HL-60 (cell line): Measurements from ENCODE around the gene SYNJ2BP.
"Not testable (repeated sequence)": the region's sequence is repeated elsewhere in the genome, so short reads cannot be mapped to it uniquely, and the experiment has no call there.

Experiments
- DNase-seq, 2 experiments: peaks; one replicate each; pipeline ENCODE4 v3.0.0-alpha.2; 2010 to 2020; ENCODE audit warnings: low read depth in 1 of 2, low spot score in 1 of 2
- H3K27ac ChIP-seq: fragments of 250-450 bp; sonication (Bioruptor Pico); replicated peaks from 2 replicates; pipeline ENCODE4 v1.5.1; 2020; ENCODE audit warnings: mild to moderate bottlenecking, moderate library complexity
- H3K27me3 ChIP-seq: fragments of 250-450 bp; sonication (Bioruptor Pico); 2 replicates; pipeline ENCODE4 v1.5.1; 2021; ENCODE audit warnings: mild to moderate bottlenecking, moderate library complexity; ENCODE audit not compliant: insufficient read depth, poor library complexity, severe bottlenecking
- H3K4me3 ChIP-seq: replicated peaks from 2 replicates; pipeline ENCODE4 v1.5.1; 2011; ENCODE audit warnings: mild to moderate bottlenecking, control low read depth, low read length; ENCODE audit not compliant: insufficient read depth
- GABPA ChIP-seq: IDR thresholded peaks from 2 replicates; pipeline ENCODE4 v1.6.1; 2012; ENCODE audit warnings: low read depth
- POLR2AphosphoS5 ChIP-seq: IDR thresholded peaks from 2 replicates; pipeline ENCODE4 v1.6.1; 2012; ENCODE audit warnings: low read depth
- SPI1 ChIP-seq: IDR thresholded peaks from 2 replicates; pipeline ENCODE4 v1.6.1; 2012; ENCODE audit warnings: low read depth, mild to moderate bottlenecking, borderline replicate concordance
- TF ChIP-seq, protein P1 (sequence below): IDR thresholded peaks from 2 replicates; pipeline ENCODE4 v1.6.1; 2012; ENCODE audit warnings: low read depth; ENCODE audit not compliant: insufficient replicate concordance
- TF ChIP-seq, protein P2 (sequence below): IDR thresholded peaks from one replicate; pipeline ENCODE4 v1.5.1; 2011; ENCODE audit warnings: low read length, control low read depth, inconsistent platforms; ENCODE audit not compliant: insufficient read depth

SYNJ2BP gene

DNA sequence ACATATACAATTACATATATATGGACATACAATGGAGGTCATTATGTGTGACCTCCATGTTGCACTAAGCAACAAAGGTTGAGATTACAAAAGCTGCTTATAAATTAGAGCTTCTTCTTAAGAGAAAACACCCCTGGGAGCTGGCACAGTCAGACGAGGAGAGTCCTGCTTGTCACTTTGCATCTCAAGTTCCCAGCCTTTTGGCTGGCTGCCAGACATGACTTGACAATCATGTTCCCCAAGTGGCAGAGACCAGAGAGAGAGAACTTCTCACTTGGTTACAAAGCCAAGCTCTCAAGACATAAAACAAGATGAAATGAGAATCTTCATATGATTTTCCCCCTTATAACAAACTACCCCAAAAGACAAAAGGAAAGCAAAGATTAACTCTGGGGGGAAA, 8.5 kb upstream of the SYNJ2BP start:
- DNase-seq, result no peak
- H3K27me3 ChIP-seq, result no peaks in the 10 kb centered on the region
- no peak overlapping the region for H3K27ac ChIP-seq
- TF ChIP-seq, protein P1, sequence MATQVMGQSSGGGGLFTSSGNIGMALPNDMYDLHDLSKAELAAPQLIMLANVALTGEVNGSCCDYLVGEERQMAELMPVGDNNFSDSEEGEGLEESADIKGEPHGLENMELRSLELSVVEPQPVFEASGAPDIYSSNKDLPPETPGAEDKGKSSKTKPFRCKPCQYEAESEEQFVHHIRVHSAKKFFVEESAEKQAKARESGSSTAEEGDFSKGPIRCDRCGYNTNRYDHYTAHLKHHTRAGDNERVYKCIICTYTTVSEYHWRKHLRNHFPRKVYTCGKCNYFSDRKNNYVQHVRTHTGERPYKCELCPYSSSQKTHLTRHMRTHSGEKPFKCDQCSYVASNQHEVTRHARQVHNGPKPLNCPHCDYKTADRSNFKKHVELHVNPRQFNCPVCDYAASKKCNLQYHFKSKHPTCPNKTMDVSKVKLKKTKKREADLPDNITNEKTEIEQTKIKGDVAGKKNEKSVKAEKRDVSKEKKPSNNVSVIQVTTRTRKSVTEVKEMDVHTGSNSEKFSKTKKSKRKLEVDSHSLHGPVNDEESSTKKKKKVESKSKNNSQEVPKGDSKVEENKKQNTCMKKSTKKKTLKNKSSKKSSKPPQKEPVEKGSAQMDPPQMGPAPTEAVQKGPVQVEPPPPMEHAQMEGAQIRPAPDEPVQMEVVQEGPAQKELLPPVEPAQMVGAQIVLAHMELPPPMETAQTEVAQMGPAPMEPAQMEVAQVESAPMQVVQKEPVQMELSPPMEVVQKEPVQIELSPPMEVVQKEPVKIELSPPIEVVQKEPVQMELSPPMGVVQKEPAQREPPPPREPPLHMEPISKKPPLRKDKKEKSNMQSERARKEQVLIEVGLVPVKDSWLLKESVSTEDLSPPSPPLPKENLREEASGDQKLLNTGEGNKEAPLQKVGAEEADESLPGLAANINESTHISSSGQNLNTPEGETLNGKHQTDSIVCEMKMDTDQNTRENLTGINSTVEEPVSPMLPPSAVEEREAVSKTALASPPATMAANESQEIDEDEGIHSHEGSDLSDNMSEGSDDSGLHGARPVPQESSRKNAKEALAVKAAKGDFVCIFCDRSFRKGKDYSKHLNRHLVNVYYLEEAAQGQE, result no peak
- TF ChIP-seq GABPA (no peak), POLR2AphosphoS5 (no peak), SPI1 (no peak)
- TF ChIP-seq, protein P2, sequence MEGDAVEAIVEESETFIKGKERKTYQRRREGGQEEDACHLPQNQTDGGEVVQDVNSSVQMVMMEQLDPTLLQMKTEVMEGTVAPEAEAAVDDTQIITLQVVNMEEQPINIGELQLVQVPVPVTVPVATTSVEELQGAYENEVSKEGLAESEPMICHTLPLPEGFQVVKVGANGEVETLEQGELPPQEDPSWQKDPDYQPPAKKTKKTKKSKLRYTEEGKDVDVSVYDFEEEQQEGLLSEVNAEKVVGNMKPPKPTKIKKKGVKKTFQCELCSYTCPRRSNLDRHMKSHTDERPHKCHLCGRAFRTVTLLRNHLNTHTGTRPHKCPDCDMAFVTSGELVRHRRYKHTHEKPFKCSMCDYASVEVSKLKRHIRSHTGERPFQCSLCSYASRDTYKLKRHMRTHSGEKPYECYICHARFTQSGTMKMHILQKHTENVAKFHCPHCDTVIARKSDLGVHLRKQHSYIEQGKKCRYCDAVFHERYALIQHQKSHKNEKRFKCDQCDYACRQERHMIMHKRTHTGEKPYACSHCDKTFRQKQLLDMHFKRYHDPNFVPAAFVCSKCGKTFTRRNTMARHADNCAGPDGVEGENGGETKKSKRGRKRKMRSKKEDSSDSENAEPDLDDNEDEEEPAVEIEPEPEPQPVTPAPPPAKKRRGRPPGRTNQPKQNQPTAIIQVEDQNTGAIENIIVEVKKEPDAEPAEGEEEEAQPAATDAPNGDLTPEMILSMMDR, result no peak
- no peak overlapping the region for H3K4me3 ChIP-seq

DNA sequence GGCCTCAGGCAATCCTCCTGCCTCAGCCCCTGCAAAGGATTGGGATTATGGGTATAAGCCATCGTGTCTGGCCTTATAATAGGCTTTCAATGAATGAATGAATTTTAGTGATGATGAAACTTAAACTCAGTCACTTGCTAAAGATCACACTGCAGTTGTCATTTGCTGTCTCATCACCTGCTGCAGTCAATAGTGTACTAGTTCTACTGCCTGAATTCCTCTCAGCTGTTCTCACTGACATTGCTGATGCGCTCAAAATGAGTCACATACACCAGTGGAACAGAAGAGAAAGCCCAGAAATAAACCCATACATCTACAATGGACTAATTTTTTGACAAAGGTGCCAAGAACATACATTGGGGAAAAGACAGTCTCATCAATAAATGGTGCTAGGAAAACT, 5.6 kb upstream of the SYNJ2BP start:
- Histone ChIP-seq H3K4me3 (no peak overlapping the region), H3K27ac (no peak overlapping the region), H3K27me3 (no peaks in the 10 kb centered on the region)
- no peak for TF ChIP-seq GABPA
- TF ChIP-seq, protein P2, result no peak
- TF ChIP-seq SPI1, result no peak
- TF ChIP-seq, protein P1, result no peak
- TF ChIP-seq POLR2AphosphoS5, result no peak
- DNase-seq, result no peak

DNA sequence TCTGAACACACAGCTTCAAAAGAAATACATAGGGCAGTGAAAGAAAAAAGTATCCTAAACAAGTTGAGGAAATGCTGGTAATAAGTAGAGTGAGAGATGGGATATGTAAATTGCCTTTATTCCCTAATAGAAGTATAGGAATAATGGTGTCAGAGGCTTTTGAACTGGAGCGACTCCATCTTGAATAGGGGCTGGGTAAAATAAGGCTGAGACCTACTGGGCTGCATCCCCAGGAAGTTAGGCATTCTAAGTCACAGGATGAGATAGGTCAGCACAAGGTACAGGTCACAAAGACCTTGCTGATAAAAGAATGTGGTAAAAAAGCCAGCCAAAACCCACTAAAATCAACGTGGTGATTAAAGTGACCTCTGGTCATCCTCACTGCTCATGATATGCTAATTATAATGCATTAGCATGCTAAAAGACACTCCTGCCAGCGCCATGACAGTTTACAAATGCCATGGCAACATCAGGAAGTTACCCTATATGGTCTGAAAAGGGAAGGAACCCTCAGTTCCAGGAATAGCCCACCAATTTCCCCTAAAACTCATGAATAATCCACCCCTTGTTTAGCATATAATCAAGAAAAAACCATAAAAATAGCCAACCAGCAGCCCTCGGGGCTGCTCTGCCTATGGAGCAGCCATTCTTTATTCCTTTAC, 2.5 kb upstream of the SYNJ2BP start:
- not testable (repeated sequence) for H3K4me3 ChIP-seq, H3K27me3 ChIP-seq, H3K27ac ChIP-seq, DNase-seq

DNA sequence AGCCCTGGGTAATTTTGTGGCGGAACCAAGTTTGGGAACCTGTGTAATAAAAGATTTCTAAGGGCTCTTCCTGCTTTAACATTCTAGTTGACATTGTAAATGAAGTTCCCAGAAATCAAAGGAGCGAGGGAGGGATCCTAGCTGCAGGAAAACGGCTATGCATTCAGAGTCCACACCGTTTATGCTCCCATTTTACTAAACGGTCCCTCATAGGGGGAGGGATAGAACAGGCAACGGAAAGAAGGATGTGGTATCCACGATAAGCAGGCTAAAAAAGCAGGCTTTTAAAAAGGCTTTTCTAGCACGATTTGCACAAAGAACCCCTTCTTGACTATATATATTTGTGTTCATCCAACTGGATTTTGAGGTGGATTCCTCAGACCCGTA, 559 bp downstream of the SYNJ2BP start:
- TF ChIP-seq, protein P1, result no peak
- TF ChIP-seq, protein P2, result no peak
- no peak for TF ChIP-seq POLR2AphosphoS5
- TF ChIP-seq SPI1, result no peak
- no peak for TF ChIP-seq GABPA
- H3K4me3 ChIP-seq, result peak overlapping the region; percentile 76
- no peak overlapping the region for H3K27ac ChIP-seq
- no peaks in the 10 kb centered on the region for H3K27me3 ChIP-seq
- no peak for DNase-seq
